HG03575 (cell line): ENCODE measurements around the gene CD99L2.

Experiments
- ATAC-seq: cut with Tn5 transposase; IDR thresholded peaks from one replicate; pipeline ENCODE4 v1.9.1; 2021; ENCODE audit not compliant: unreplicated experiment, insufficient number of reproducible peaks, low FRiP score; ENCODE audit errors: extremely low read depth

The CD99L2 gene

GRCh38 chrX:150868625-150869024, 29.8 kb downstream of the CD99L2 start:
- ATAC-seq: no peak

- ATAC-seq: no peak
These were observed 34.3 kb downstream of the CD99L2 start for GRCh38 chrX:150864127-150864526.

DNA sequence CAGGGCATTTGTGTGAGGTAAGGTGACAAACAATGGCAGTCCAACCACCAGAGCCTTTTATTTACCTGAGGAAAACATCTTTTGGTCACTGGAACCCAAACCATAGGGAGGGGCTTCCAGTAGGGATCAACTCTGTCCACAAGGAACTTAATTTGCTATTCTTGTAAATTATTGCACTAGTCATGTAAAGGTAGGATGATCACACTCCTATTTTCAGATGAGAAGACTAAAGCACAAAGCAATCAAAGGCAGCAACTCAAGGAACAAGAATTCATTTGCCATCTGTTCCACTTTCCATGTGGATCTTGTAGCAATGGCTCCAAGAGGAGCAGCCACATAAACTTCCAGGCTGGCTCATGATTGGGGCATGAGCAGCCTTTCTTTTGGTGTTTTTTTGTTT, 35.3 kb downstream of the CD99L2 start:
- no peak for ATAC-seq

- ATAC-seq: no peak
These were observed 41.0 kb downstream of the CD99L2 start for GRCh38 chrX:150857453-150857852.

DNA sequence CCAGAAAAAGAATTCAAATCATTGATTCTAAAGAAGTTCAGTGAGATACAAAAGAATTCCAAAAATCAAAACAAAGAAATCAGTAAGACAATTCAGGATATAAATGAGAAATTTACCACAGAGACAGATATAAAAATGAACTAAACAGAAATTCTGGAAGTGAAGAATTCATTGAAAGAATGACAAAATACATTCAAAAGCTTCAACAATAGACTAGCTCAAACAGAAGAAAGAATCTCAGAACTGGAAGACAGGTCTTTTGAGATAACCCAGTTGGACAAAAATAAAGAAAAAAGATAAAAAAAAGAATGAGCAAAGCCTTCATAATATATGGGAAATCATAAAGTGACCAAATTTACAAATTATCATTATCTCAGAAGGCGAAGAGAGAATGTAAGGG, 41.7 kb downstream of the CD99L2 start:
- ATAC-seq: no peak

GRCh38 chrX:150856101-150856500, 42.4 kb downstream of the CD99L2 start:
- ATAC-seq: no peak

DNA sequence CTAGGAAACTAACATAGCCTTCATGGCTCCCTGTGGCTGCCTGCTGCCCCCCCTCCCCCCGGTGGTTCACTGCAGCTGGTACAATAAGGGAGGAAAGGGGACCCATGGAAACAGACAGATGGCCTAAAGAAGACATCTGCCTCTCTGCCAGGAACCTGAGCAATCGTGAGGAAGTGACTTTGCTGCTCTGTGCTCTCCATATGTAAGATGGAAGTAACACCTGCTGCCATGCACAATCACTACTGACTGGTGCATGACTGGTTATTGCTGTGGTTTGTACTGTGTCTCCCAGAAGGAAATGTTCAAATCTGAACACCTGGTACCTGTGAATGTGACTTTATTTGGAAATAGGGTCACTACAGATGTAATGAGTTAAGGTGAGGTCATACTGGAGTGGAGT, 43.6 kb downstream of the CD99L2 start:
- no peak for ATAC-seq

DNA sequence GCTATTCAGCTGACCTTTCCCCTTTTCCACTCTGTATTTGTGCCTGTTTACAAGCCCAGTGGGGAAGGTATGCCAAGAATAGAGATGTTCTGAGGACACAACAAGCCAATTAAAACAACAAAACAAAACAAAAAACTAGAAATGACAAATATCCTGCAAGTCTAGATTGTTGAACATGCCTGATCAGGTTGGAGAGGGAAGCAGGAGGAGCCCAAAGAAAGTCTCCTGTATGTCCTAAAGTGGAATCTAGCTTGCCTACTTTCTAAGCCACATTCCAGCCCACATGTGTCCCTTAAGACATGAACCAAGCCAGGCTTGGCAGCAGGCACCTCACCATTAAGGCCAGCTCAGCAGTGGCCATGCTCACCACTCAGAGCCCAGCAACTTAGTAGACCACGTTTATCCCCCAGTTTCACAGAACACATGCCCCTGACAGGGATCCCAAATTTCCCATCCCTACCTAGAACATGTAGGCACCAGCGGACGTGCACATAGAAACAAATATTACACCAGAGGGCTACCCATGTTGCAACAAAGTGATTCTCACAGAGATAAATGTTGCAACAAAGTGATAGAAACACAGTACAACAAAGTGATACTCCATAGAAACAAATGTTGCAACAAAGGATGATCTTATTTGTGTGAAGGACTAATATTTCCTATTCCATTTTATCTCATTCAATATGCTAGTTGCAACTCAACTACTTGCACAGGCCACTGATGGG, 48.3 kb downstream of the CD99L2 start:
- no peak for ATAC-seq

- ATAC-seq: no peak
These were observed 49.0 kb downstream of the CD99L2 start for GRCh38 chrX:150849486-150849885.

DNA sequence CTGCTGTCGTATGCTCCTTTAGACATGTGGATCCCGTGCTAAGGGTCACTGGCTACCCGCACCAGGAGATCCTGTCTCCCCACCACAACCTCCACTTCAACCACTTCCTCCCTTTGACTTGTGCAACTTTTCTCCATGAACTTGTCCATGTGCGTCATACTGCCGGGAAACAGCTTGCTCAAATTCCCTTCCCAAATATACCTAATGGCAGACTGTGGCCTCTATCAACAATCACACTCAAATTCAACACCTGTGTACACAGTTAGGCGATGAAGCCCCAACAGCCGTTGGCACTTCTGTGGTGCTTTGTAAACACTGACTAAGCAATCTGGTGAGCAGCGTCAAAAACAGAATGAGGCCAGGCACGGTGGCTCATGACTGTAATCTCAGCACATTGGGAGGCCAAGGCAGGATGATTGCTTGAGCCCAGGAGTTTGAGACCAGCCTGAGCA, 49.5 kb downstream of the CD99L2 start:
- no peak for ATAC-seq

- ATAC-seq: no peak
These were observed 51.4 kb downstream of the CD99L2 start for GRCh38 chrX:150847088-150847487.

GRCh38 chrX:150846130-150846529, 52.3 kb downstream of the CD99L2 start:
- no peak for ATAC-seq

DNA sequence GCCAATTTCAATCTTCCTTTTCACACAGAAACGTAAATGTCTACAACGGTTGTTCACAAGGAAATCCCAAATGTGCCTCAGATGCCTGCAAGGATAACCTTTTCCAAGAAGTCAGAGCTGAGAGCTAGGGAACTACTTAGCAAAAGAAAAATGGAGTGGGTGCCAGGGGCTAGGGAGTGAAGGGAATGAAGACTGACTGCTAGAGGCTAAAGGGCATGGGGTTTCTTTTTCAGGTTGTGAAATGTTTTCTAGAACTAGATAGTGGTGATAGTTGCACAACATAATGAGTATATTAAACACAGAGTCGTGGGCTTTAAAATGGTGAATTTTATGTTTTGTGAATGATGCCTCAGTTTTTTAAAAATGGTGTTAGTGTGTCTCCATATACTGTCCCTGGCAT, 53.4 kb downstream of the CD99L2 start:
- ATAC-seq: no peak

GRCh38 chrX:150844016-150844415, 54.5 kb downstream of the CD99L2 start:
- ATAC-seq: no peak

- ATAC-seq: no peak
These were observed 56.2 kb downstream of the CD99L2 start for GRCh38 chrX:150842198-150842685.

DNA sequence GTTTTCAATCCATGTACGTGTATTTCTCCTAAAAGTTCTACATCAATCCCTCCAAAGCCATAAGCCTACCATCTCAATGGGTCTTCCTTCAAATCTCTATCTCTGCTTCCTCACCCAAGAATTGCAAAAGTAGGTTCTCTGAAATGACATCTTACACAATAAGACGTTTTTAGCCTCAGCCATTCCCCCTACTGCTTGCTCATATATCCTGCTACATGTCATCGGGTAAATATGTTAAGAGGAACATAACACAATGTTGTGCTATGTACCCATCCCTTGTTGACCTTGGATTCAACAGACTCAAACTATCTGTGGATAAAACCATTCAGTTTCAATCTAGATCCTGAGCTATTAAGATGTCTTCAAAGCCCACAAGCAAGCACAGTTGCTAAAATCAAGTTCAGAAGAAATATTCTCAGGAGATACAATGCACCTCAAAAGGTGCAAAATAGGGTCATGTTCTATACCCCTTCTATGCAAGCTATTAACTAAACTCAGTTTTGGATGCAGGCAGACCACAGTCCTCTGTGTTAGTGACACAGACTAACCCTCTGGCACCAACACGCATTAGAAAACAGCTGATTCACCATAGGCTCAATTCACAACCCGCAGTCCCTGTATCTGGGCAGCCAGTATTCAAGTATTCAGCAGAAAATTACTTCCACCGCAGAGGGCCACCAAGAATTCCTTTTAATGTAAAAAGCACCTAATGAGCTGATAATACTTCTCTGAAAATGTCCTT, 56.8 kb downstream of the CD99L2 start:
- ATAC-seq: no peak

DNA sequence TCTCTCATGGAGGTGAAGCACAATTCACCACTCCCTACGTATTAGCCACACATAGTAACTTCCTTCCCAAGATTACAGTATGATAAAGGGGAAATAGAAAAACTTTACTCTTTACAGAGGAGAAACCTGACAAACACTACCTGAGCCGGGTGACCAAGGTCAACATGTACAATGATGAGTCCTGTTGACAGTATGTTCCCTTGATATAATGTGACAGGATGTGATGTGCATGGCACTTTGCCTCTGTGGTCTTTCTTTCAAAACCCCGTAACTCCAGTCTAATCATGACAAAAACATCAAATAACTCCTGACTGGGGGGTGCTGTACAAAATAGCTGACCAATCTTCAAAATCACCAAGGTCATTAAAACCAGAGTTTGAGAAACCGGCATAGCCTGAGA, 60.6 kb downstream of the CD99L2 start:
- no peak for ATAC-seq

GRCh38 chrX:150834695-150835094, 63.8 kb downstream of the CD99L2 start:
- no peak for ATAC-seq

- ATAC-seq: no peak
These were observed 64.9 kb downstream of the CD99L2 start for GRCh38 chrX:150833454-150834056.

- no peak for ATAC-seq
These were observed 66.6 kb downstream of the CD99L2 start for GRCh38 chrX:150831863-150832262.
